Fibroblast of lung (primary cell): ENCODE results near the gene STK32B. TPM values are rescaled to one million over a fixed set of nuclear protein-coding genes. Genes with fewer than 3 reads are reported as not detected.

ENCODE experiments used
- DNase-seq, 2 donors: peaks; one replicate each; pipeline versions ENCODE4 v3.0.0 to v3.0.0-alpha.2; 2010; ENCODE audit warnings: low read depth in 2 of 2
- H2AFZ ChIP-seq: 2 replicates; pipeline ENCODE4 v1.5.1; 2012; ENCODE audit warnings: low read length, control low read depth, inconsistent platforms
- H3K27ac ChIP-seq: 2 replicates; pipeline ENCODE4 v1.5.1; 2011; ENCODE audit warnings: low read length, control low read depth; ENCODE audit not compliant: insufficient read depth
- H3K27me3 ChIP-seq: 2 replicates; pipeline ENCODE4 v1.5.1; 2011; ENCODE audit warnings: mild to moderate bottlenecking, low read length; ENCODE audit not compliant: control insufficient read depth, insufficient read depth
- H3K36me3 ChIP-seq: 2 replicates; pipeline ENCODE4 v1.5.1; 2011; ENCODE audit warnings: low read length; ENCODE audit not compliant: control insufficient read depth, insufficient read depth
- H3K4me1 ChIP-seq: 2 replicates; pipeline ENCODE4 v1.5.1; 2011; ENCODE audit warnings: low read length; ENCODE audit not compliant: control insufficient read depth, insufficient read depth; ENCODE audit errors: extremely low read depth
- H3K4me2 ChIP-seq: 2 replicates; pipeline ENCODE4 v1.5.1; 2011; ENCODE audit warnings: low read length, control low read depth; ENCODE audit not compliant: insufficient read depth; ENCODE audit errors: extremely low read depth
- H3K4me3 ChIP-seq, 4 experiments: fragments of 200-600 bp in 1 of 4; sonication (generic) in 1 of 4; replicated peaks in 1 of 4; 2 replicates each; pipeline ENCODE4 v1.5.1; 2011 to 2016; ENCODE audit warnings: low read length in 4 of 4, low read depth in 3 of 4, mild to moderate bottlenecking in 3 of 4, control low read depth in 2 of 4, inconsistent platforms in 1 of 4, mixed read lengths in 1 of 4; ENCODE audit not compliant: insufficient read depth in 1 of 4; ENCODE audit errors: control extremely low read depth in 1 of 4
- H3K79me2 ChIP-seq: 2 replicates; pipeline ENCODE4 v1.5.1; 2012; ENCODE audit warnings: mild to moderate bottlenecking, low read length, inconsistent platforms; ENCODE audit not compliant: control insufficient read depth, insufficient read depth
- H3K9ac ChIP-seq: 2 replicates; pipeline ENCODE4 v1.5.1; 2011; ENCODE audit warnings: mild to moderate bottlenecking, low read length, control low read depth; ENCODE audit not compliant: insufficient read depth
- H3K9me3 ChIP-seq: 2 replicates; pipeline ENCODE4 v1.5.1; 2012; ENCODE audit warnings: low read depth, low read length; ENCODE audit not compliant: control insufficient read depth, insufficient read depth
- H4K20me1 ChIP-seq: 2 replicates; pipeline ENCODE4 v1.5.1; 2011; ENCODE audit warnings: low read length; ENCODE audit not compliant: control insufficient read depth, insufficient read depth; ENCODE audit errors: extremely low read depth
- EZH2 ChIP-seq: IDR thresholded peaks from 2 replicates; pipeline ENCODE4 v1.5.1; 2012; ENCODE audit warnings: low read length, control low read depth, mild to moderate bottlenecking; ENCODE audit errors: missing control alignments
- polyA plus RNA-seq, 2 donors: library from polyadenylated mRNA; depleted of rRNA in 1 of 2; stranded (reverse) in 1 of 2; unstranded in 1 of 2; fragments of >200 nt; gene quantifications; 2 replicates each; pipeline ENCODE4 v1.2.1, GENCODE V29; 2011 to 2012; ENCODE audit warnings: missing spikeins in 1 of 2
- total RNA-seq: library from RNA; depleted of rRNA; stranded (reverse); fragments of >200 nt; gene quantifications from 2 replicates; pipeline ENCODE4 v1.2.1, GENCODE V29; 2014
- TF ChIP-seq, protein P1 (sequence below), 2 donors: IDR thresholded peaks in 1 of 2; conservative IDR thresholded peaks in 1 of 2; 1 replicate in 1 of 2; 2 replicates in 1 of 2; pipeline ENCODE4 v1.5.1; 2011 to 2012; ENCODE audit warnings: low read length in 2 of 2, control low read depth in 1 of 2, inconsistent platforms in 1 of 2, low read depth in 1 of 2, mild to moderate bottlenecking in 1 of 2

Gene STK32B
- total and polyA plus RNA-seq, 2 donors (not counting 1 experiment from before 2014, with no cell fraction given), result 0.50 to 1.4 TPM

DNA sequence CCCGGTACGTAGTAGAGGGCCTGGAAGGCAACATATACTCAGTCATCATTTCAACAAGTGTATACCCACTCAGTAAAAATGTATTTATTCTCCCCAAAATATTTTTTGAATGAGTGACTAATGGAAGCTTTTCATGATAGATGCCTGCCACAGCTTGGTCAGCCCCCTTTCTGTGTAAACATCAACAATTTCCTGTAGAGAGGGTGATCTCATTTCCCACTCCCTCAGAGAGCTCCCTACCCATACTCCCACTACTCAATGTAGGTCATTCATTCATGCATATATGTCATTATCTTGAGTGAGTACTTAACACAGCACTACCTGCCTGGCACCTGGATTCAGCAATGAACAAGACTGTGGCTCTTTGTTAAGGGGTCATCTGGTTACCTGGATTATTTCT is 81.9 kb downstream of the STK32B start:
- no peak overlapping the region for H2AFZ ChIP-seq
- H3K79me2 ChIP-seq, result no peaks in the 10 kb centered on the region
- no peaks in the 10 kb centered on the region for H3K36me3 ChIP-seq
- H3K4me3 ChIP-seq, result no peak overlapping the region
- no peaks in the 10 kb centered on the region for H3K27me3 ChIP-seq
- H3K9ac ChIP-seq, result no peak overlapping the region
- no peak for TF ChIP-seq EZH2
- TF ChIP-seq, protein P1, sequence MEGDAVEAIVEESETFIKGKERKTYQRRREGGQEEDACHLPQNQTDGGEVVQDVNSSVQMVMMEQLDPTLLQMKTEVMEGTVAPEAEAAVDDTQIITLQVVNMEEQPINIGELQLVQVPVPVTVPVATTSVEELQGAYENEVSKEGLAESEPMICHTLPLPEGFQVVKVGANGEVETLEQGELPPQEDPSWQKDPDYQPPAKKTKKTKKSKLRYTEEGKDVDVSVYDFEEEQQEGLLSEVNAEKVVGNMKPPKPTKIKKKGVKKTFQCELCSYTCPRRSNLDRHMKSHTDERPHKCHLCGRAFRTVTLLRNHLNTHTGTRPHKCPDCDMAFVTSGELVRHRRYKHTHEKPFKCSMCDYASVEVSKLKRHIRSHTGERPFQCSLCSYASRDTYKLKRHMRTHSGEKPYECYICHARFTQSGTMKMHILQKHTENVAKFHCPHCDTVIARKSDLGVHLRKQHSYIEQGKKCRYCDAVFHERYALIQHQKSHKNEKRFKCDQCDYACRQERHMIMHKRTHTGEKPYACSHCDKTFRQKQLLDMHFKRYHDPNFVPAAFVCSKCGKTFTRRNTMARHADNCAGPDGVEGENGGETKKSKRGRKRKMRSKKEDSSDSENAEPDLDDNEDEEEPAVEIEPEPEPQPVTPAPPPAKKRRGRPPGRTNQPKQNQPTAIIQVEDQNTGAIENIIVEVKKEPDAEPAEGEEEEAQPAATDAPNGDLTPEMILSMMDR (conservative IDR thresholded peaks at IDR 0.05 in 1 of 2, IDR thresholded peaks at IDR 0.05 in 1 of 2; ENCODE audit: low read depth in 1 of 2, low read length in 2 of 2), result no peak
- H3K4me1 ChIP-seq, result no peaks in the 10 kb centered on the region
- H3K27ac ChIP-seq, result no peak overlapping the region
- H3K4me2 ChIP-seq, result no peak overlapping the region
- H4K20me1 ChIP-seq, result no peaks in the 10 kb centered on the region
- no peaks in the 10 kb centered on the region for H3K9me3 ChIP-seq
- no peak for DNase-seq

DNA sequence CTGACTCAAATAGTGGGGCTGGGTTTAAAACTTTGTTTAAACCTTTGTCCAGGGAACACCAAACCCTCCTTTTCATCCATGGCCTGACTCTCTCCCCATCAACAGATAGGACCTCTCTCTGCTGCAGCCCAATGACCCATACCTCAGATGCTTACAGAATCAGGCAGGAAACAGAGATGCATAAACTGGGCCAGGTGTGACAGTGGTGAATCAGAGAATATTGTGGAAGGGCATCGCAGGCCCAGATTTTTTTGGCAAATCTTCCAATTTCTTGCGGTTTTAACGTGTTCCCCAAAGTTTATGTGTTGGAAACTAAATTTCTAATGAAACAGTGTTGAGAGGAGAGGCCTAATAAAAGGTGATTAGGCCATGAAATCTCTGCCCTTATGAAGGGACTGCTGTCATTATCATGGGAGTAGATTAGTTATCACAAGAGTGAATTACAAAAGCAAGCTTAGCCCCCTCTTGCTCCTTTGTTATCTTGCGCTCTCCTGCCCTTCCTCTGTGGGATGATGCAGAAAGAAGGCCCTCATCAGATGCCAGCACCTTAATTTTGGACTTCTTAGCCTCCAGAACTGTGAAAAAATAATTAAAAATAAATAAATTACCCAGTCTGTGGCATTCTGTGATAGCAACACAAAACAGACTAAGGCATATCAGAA is 82.8 kb downstream of the STK32B start:
- H3K4me2 ChIP-seq, result no peak overlapping the region
- H3K27ac ChIP-seq, result no peak overlapping the region
- no peaks in the 10 kb centered on the region for H3K4me1 ChIP-seq
- no peaks in the 10 kb centered on the region for H4K20me1 ChIP-seq
- no peaks in the 10 kb centered on the region for H3K9me3 ChIP-seq
- TF ChIP-seq, protein P1 (conservative IDR thresholded peaks at IDR 0.05 in 1 of 2, IDR thresholded peaks at IDR 0.05 in 1 of 2; ENCODE audit: low read depth in 1 of 2, low read length in 2 of 2), result no peak
- TF ChIP-seq EZH2, result no peak
- H3K27me3 ChIP-seq, result no peaks in the 10 kb centered on the region
- no peak overlapping the region for H2AFZ ChIP-seq
- no peak for DNase-seq
- H3K36me3 ChIP-seq, result no peaks in the 10 kb centered on the region
- no peak overlapping the region for H3K9ac ChIP-seq
- no peaks in the 10 kb centered on the region for H3K79me2 ChIP-seq
- no peak overlapping the region for H3K4me3 ChIP-seq

DNA sequence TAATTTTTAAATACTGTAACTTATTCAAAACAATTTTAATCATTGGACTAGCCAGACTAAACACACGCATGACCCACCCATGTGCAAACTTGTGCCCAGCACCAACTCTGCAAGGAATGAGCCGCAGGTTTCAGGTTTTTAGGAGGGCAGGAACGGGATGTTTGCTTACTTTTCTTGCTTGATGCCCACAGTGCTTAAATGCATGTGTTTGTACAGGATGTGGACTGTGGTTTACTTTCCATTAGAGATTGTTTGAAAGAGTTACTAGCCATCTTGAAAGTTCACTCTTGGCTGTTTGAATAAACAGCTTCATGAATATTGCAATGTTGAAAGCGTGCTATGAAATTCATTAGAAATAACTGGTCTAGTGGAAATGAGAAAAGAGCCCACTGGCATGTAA is 83.3 kb downstream of the STK32B start:
- Histone ChIP-seq H3K4me3 (no peak overlapping the region), H3K4me2 (no peak overlapping the region), H3K27ac (no peak overlapping the region), H3K79me2 (no peaks in the 10 kb centered on the region), H3K9ac (no peak overlapping the region), H4K20me1 (no peaks in the 10 kb centered on the region), H3K9me3 (no peaks in the 10 kb centered on the region), H2AFZ (no peak overlapping the region), H3K4me1 (no peaks in the 10 kb centered on the region), H3K36me3 (no peaks in the 10 kb centered on the region), H3K27me3 (no peaks in the 10 kb centered on the region)
- no peak for DNase-seq
- TF ChIP-seq, protein P1 (conservative IDR thresholded peaks at IDR 0.05 in 1 of 2, IDR thresholded peaks at IDR 0.05 in 1 of 2; ENCODE audit: low read depth in 1 of 2, low read length in 2 of 2), result no peak
- no peak for TF ChIP-seq EZH2
